ENCODE data around the gene IWS1.
A peak's percentile ranks its signal among the peaks of the same experiment; 100 is the strongest.
"Not testable (repeated sequence)": the region's sequence is repeated elsewhere in the genome, so short reads cannot be mapped to it uniquely, and the experiment has no call there.

IWS1 gene

DNA sequence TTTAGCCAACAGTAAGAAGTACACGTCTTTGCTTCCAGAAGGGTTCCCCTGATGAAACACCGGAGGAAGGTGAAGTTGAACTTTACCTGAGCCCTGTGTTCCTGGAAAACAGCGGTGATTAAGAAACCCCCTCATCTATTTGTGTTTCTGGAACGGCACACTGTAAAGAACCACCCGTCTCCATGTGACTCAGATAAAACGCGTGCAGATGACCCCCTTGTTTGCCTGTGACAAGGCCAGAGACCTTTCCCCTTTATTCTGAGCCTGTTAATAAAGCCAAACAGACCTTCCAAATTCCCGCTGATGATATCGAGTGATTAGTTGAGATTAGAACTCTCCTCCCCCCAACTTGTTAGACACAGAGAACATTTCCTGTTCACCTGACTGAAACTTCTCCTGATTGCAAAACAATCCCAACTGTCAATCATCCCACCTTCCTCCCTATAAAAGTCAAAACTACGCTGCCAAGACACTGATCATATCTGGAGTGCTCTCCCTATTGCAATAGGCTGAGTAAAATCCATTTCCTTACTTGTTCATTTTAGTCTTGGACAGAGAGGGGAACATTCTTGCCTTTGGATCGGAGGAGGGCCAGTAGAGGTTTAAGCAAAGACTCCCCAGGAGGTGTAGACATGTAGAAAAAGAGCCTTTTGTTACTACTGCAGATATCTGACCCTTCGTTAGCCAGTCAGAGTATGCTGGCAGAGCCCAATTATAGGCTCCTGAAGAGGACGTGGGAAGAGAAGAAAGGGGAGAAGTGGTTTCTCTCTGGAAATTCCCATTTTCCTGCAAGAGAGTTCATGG lies 914 bp upstream of the IWS1 start:
- DNase-seq = no peak

DNA sequence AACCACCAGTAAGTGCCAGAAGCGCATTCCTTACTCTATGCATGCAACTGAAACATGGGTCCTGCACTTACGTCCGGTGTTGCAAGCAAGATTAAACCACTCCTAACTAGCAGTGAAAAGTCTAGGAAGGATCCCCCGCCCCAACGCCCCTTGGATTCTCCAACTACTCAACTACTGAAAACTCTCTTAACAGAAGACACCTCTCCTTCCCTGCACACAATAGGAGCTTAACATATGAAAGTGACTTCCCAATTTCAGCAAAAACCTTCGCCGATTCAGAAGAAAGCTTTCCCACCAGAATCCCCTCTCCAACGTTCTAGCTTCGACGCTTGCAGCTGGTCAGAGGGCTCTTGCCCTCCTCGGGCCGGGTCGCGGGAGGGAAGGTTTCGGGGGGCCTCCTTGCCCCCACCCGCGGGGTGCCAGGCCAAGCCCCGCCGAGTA lies 578 bp downstream of the IWS1 start:
- DNase-seq = peak; percentile 47

DNA sequence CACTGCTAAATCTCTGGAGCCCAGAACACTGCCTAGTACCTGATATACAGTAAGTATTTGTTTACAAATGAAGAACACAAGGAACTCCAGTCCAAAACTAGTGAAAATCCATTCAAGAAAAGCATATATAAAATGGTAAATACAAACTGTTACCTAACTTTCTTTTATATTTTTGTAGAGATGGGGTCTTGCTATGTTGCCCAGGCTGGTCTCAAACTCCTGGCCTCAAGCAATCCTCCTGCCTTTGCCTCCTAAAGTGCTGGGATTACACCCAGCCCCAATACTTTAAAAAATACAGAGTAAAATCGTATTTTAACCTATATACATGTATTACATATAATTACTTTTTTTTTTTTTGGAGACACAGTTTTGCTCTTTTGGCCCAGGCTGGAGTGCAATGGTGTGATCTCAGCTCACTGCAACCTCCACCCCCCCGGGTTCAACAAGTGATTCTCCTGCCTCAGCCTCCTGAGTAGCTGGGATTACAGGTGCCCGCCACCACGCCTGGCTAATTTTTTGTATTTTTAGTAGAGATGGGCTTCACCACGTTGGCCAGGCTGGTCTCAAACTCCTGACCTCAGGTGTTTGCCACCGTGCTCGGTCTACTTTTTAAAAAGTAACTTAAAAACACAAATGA lies 2.0 kb downstream of the IWS1 start:
- not testable (repeated sequence) for DNase-seq

DNA sequence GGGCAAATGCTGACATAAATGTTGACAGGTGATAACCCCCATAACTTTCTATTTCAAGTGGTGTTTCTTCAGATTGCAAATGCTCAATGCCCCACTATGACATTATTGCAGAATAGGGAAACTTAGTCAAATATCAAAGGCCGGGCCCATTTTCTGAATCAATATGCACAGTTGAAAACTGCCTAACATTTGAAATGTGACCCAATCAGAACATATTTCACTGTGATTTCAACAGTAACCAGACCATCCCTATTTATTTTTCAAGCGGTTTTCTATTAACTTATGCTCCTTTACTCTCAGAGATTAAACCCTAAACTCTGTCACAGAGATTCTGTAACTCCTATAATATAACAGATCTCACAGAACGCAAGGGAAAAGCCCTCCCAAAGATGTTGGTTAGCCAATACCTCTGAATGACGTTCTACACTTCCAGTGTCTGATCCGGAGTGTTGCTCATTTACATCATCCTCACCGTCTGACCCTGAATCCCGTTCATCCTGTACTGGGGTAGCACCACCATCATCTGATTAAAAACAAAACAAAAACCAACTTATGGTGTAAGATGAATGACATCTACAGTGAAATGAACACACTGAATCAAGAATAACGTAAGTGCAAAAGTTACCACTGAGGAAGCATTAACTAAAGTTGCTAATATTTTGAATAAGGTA lies 2.9 kb downstream of the IWS1 start:
- DNase-seq = no peak

DNA sequence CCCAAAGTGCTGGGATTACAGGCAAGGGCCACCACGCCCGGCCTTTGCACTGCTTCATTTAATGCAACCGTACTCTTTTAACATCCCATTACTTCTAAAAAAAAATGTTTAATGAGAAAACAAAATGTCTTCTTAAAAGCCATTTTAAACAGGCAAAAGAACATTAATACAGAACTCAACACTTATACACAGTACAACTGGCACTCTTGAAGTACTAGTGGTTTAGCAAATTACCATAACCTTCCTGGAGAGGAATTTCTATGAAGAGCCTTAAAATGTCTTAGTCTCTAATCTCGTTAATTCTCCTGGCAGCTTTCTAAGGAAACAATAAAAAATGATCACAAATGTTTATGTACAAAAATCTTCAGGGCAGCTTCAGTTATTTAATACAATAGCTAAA lies 5.9 kb downstream of the IWS1 start:
- DNase-seq = no peak

DNA sequence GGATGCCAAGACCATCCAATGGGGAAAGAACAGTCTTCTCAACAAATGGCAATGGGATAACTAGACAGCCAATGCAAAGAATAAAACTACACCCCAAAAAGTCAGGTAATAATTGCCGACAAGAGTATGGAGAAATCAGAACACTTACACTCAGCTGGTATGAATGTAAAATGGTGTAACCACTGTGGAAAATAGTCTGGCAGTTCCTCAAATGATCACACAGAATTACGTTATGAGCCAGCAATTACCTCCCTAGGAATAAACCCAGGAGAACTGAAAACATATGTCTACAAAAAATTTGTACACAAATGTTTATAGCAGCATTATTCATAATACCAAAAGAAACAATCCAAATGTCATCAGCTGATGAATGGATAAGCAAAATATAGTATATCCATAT lies 8.8 kb downstream of the IWS1 start:
- no peak for DNase-seq

DNA sequence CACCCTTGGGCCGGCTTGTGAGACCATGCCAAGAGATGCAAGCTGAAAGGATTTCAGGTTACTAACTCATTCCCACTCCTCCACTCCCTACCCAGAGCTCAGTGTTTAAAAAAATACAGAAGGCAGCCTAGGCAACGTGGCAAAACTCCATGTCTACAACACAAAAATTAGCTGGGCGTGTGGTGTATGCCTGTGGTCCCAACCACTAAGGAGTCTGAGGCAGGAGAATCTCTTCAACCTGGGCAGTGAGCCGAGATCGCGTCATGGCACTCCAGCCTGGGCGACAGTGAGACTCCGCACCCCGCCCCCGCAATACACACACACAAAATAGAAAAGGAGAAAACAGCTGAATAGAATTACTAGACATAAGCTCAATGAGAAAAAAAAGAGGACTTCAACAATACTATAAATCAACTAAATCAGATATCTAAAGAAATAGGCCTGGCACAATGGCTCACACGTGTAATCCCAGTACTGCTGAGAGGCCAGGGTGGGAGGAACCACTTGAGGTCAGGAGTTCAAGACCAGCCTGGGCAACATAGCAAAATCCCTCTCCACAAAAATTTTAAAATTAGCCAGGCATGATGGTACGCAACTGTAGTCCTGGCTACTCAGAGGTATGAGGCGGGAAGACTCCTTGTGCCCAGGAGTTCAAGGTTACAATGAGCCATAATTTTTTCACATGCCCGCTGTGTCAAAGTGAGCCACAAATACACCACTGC lies 10.1 kb downstream of the IWS1 start:
- peak; percentile 74 for DNase-seq

DNA sequence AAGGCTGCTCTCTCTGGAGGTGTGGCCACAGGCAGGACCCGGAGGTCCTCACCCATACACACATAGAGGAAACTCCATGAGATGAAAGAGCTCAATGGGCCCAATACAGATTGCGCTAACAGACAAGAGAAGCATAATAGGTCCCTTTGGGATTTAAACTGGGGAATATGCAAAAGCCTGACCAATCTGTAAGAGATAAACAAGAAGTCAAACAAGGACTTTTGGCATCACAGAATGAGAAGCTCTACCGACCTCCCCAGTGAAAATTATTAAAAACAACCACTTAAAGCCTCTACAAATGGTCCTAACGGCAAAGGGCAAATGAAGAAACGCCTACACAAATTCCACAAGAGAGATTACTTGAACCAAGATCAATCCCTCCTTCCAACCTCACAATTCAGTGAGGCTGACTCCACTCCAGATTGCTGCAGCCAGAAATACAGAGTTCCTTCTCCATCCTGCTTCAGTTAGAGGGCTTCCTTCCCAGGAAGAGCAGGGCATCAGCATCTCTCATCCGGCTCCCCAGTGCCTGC lies 10.8 kb downstream of the IWS1 start:
- DNase-seq = no peak

DNA sequence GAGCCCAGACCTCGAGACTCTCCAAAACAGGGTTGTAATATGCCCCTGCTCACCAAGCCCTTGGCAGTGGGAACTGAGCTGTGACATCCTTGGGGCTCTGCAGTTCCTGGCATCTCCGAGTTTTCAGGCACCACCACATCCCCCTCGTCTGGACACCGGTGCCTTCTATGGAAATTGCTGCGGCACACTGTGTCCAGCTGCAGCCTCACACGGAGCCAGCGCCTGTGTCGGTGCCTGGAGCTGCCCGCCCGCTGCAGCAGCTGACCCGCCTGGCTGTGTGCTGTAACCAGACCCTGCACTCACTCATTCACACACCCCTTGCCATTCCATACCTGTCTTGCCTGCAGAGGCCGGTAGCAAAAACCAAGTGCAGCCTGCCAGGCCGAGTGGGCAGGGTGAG lies 11.8 kb downstream of the IWS1 start:
- no peak for DNase-seq

DNA sequence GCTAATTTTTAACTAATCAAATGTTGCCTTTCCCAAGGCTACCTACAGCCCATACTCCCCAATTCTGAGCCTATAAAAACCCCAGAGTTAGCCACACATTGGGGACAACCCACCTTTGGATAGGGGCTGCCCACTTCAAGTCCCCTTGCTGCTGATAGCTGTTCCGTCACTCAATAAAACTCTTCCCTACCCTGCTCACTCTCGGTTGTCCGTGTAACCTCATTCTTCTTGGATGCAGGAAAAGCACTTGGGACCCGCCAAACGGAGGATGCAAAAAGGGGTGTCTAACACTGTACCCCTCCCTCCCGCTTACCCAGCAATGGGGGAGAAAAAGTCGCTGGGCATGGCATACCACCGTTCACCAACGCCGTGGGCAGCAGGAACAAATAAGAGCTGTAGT lies 12.2 kb downstream of the IWS1 start:
- DNase-seq = no peak

DNA sequence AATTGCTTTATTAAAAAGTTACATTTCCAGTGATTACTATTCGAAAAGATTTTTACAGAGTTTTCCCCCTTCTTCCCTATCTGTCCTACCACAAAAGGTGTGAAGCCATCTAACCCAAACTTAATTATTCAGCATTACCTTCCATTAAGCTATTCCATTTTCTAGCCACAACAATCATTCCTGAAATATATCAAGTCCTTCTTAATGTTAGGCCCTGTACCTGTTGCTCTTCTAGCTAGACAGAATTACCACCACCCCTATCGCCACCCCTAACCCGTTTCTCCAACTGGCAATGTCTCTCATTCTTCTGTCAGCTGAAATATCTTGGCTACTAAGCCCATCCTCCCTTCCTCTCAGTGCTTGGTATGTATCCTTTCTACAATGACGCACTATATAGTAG lies 13.9 kb downstream of the IWS1 start:
- DNase-seq = no peak

DNA sequence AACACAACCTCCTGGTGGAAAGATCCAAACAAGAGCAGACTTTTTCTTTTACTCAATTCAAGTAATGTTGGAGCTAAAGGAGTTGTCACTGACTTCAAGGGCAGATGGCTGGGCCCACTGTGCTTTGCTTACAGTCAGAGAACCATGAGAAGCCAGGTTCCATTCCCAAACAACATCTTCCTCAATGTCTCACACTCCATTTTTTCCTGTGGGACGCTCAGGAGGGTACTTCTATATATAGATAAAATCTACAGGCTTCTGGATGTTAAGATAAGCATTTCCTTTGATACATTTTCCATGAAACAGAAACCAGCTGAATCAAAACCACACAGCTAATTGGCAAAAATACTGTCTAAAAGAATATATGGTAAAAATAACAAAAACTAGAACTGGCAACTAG lies 14.4 kb downstream of the IWS1 start:
- DNase-seq = no peak

DNA sequence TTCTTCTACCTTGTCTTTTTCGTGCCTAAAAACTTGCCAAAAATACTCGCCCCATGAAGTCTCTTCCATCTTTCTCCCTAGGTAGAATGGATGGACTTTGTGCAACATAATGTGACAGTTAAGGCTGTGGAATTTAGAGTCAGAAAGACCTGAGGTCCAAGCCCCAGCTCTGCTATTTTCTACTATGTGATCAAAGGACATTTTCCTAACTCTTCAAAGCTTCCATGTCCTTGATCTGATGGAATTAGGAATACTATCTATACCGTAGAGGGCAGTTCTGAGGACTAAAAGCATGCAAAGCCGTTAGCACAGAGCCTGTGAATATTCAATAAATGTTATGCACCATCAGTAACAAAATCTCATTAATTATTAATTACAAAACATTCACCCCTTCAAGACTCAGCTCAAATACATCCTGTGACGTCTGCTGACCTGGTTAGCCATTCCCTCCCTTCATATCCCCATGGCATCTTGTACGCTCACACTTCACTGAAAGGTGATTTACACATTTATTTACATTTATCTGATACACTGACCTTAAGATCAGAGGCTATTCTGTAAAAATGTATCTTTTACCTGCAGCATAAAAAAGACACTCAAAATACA lies 15.1 kb downstream of the IWS1 start:
- no peak for DNase-seq

DNA sequence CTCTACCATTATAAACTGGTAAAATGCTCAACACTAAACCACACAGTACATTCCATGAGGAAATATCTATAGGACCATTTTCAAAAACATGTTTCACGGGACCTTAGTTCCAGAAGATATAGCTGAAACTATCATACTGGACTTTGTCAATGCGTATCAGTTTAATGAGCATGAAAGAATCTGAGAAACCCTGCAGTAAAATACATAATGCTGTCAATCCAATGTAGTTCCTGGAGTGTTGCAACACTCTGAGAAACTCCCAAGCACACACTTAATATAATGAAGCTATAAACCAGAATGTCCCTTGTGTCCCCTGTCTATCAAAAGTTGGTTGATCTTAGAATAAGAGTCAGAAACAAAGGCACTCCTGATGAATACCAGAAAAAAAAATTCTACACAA lies 16.2 kb downstream of the IWS1 start:
- no peak for DNase-seq

DNA sequence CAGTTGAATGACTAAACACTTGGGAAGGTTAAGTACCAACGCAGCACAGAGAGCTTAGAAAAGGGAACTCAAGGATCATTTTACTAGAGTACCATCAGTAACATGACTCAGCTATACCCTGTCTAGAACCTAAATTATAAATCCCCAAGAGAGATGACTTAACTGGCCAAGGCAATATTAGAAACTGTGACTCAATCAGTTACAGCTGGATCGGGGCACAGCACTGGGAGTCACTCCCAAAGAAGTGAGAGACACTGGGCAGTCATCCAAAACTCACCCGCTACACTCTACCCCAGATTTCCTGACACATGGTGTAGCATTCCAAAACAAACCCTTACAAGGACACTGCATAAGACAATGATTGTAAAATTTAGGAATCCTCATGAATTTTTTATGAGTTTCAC lies 17.7 kb downstream of the IWS1 start:
- peak; percentile 100 for DNase-seq

DNA sequence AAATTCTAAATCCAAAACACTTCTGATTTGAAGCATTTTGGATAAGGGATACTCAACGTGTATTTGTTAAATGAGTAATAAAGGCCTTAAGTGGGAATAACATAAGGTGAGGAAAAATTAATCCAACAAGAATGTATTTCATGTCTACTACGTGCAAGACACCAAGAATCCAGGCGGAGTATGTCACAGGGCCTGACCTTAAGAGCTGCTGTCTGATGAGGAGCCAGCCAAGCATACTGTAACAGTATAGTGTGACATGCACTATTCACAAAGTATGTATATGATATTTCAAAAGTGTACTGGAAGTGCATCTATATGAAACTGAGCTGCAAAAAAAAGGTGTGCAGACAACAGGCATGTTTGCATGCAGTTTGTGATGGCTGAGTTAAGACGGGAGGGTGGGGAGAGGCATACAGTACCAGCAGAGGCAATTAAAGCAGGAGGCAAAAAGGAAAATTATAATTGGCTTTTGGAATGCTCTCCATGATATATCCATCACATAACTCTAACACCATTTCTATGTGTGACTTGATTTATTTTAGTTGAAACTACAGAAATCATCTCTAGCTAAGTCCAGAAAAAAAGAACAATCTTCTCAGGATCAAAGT lies 18.2 kb downstream of the IWS1 start:
- DNase-seq = peak; percentile 46

DNA sequence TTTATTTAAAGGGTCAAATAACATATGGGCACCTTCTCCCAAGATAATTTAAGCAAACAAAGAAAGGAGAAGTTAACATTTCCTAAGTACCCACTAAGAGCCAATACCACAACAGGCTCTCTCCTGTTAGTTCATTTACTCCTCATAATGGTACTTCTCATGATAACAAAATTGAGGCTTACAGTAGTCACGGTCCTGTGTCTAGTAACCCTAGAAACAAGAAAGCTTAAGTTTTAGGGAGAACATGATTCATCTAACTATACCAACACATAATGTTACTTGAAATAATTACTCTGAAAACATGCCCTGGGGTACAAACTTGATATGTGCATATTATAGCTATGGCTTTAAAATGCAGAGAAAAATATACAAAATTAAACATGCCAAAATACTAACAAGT lies 19.8 kb downstream of the IWS1 start:
- DNase-seq = no peak

DNA sequence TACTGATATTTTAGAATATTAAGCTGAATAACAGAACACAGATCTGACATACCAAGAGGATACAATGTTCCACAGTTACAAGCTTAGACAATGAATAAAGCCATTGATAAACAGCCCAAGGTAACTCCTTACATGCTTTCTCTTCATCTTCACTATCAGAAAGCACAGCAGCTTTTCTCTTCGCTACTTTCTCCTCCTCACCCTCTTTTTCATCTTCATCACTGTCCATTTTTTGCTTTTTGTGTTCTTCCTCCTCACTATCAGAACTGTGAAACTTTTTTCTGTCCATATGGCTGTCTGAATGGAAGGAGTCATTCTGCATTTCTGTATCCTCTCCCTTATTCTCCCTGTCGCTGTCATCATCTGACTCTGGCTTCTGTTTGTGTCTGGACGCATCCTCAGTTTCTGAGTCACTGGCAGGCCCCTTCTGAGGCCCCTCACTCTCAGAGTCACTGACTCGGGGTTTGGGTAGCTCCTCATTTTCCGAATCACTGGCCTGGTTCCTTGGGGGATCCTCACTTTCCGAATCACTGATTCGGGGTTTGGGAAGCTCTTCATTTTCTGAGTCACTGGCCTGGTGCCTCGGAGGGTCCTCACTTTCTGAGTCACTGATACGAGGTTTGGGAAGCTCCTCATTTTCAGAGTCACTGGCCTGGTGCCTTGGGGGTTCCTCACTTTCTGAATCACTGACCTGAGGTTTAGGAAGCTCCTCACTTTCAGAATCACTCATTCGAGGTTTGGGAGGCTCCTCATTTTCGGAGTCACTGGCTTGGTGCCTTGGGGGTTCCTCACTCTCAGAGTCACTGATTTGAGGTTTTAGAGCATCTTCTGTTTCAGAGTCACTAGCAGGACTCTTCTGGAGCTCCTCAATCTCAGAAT lies 21.5 kb downstream of the IWS1 start:
- DNase-seq = peak; percentile 62

DNA sequence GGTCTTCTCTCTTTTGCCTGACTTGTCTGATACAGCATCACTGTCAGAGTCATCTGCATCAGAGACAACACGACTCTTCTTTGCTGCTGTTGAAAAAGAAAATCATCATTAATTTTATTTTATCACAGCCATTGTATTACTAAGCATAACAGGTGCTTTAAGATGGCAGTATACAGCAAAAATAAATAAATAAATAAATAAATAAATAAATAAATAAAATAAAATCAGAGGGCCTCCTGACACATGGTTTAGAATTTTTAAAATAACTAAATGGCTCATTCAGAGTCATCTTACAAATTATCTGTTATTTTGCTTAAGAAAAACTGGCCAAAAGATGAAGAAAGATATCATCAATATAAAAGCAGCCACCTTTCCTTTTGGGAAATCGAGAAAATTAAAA lies 22.8 kb downstream of the IWS1 start:
- DNase-seq = no peak

DNA sequence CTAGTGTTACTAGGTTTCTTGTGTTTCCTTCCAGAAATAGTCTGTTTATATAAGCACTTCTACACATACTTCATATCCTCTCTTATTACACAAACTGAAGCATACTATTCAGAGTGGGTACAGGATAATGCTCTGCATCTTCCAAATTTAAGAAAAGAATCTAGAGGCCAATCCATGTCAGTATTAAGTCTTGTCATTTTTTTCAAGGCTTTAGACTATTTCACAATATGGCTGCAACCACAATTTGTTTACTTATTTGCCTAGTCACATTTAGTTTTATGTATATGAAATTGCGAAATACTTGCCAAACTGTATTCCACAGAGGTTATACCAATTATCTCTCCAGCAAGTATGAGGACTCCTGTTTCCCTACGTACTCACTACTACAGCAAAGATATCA lies 27.9 kb downstream of the IWS1 start:
- peak; percentile 10 for DNase-seq

DNA sequence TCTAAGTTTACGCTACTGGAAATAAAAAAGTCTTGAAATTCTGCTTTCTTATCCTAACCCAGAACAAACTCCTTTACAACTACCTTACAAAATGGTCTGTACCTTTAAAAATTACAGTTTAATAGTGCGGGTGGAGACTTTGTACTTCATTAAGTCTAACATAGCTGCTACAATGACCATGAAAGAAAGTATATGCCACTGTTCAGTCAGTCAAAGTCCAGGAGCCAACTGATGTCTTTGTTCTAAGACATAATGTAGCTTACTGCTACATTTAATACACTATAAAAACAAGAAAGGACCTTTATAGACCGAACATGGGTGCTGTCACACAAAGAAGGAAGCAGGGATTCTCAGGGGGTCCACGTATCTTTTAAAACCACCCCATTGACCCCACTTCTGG lies 36.0 kb downstream of the IWS1 start:
- no peak for DNase-seq
